HepG2 (cell line): ENCODE measurements around the gene ASAP2.

ENCODE experiments used
- FOSL1 ChIP-seq: sonication (generic); formaldehyde crosslinking; IDR thresholded peaks from 2 replicates; pipeline ENCODE4 v1.9.0; 2021; ENCODE audit warnings: missing genetic modification reagents, borderline replicate concordance
- KAT2B ChIP-seq: fragments of 150-350 bp; IDR thresholded peaks from 2 replicates; pipeline ENCODE4 v1.6.1; 2014; ENCODE audit warnings: low read depth, low read length, borderline replicate concordance
- NFRKB ChIP-seq: fragments of 450-650 bp; IDR thresholded peaks from 2 replicates; pipeline ENCODE4 v1.6.1; 2017
- USF2 ChIP-seq, 2 experiments: sonication (generic) in 1 of 2; formaldehyde crosslinking in 1 of 2; IDR thresholded peaks; 2 replicates each; pipeline versions ENCODE4 v1.5.1 to v1.6.1; 2011 to 2020; ENCODE audit warnings: borderline replicate concordance in 1 of 2, low read depth in 1 of 2, low read length in 1 of 2, mild to moderate bottlenecking in 1 of 2, missing genetic modification reagents in 1 of 2, moderate library complexity in 1 of 2

- TF ChIP-seq NFRKB (no peak), USF2 (IDR thresholded peaks at IDR 0.05; ENCODE audit: low read depth, low read length) (no peak), USF2 (CRISPR knock-in tag; IDR thresholded peaks at IDR 0.05; ENCODE audit: borderline replicate concordance) (no peak), KAT2B (no peak), FOSL1 (CRISPR knock-in tag) (no peak)
Observed at GRCh38 chr2:9222239-9222892, 15.8 kb downstream of the ASAP2 start.
